Liver (tissue), 2 donors: ENCODE results near the gene ADAMTS3.

ENCODE experiments used
- TAF1 ChIP-seq: conservative IDR thresholded peaks from 2 replicates; pipeline ENCODE4 v1.6.1; 2016; ENCODE audit warnings: antibody characterized with exemption, mild to moderate bottlenecking
- TF ChIP-seq, protein P1 (sequence below): IDR thresholded peaks from 2 replicates; pipeline ENCODE4 v1.6.1; 2016; ENCODE audit warnings: antibody characterized with exemption, mild to moderate bottlenecking
- donor health status: healthy.

DNA sequence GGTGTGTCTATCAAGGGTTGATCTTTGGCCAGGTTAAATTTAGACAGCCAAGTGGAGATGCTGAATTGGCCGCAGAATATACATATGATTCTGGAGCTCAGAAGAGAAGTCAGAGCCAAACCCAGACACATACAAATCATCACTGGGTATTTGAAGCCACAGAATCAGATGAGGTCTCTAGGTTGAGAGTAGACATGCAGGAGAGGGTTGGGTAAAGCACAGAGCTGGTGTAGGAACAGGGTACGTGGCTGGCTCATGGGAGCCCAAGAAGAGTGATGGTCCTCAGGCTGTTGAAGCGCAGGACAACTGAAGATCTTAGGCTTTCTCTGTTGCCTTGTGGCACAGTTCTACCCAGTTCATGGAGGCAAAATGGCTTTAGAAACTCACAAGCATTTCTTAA lies 37.7 kb downstream of the ADAMTS3 start:
- TF ChIP-seq, protein P1, sequence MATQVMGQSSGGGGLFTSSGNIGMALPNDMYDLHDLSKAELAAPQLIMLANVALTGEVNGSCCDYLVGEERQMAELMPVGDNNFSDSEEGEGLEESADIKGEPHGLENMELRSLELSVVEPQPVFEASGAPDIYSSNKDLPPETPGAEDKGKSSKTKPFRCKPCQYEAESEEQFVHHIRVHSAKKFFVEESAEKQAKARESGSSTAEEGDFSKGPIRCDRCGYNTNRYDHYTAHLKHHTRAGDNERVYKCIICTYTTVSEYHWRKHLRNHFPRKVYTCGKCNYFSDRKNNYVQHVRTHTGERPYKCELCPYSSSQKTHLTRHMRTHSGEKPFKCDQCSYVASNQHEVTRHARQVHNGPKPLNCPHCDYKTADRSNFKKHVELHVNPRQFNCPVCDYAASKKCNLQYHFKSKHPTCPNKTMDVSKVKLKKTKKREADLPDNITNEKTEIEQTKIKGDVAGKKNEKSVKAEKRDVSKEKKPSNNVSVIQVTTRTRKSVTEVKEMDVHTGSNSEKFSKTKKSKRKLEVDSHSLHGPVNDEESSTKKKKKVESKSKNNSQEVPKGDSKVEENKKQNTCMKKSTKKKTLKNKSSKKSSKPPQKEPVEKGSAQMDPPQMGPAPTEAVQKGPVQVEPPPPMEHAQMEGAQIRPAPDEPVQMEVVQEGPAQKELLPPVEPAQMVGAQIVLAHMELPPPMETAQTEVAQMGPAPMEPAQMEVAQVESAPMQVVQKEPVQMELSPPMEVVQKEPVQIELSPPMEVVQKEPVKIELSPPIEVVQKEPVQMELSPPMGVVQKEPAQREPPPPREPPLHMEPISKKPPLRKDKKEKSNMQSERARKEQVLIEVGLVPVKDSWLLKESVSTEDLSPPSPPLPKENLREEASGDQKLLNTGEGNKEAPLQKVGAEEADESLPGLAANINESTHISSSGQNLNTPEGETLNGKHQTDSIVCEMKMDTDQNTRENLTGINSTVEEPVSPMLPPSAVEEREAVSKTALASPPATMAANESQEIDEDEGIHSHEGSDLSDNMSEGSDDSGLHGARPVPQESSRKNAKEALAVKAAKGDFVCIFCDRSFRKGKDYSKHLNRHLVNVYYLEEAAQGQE = no peak
- TF ChIP-seq TAF1 = no peak
